HL-60 (cell line): ENCODE data around the gene TAGAP.

Source experiments
- DNase-seq, 2 experiments: peaks; one replicate each; pipeline ENCODE4 v3.0.0-alpha.2; 2010 to 2020; ENCODE audit warnings: low read depth in 1 of 2, low spot score in 1 of 2
- H3K27ac ChIP-seq: fragments of 250-450 bp; sonication (Bioruptor Pico); replicated peaks from 2 replicates; pipeline ENCODE4 v1.5.1; 2020; ENCODE audit warnings: mild to moderate bottlenecking, moderate library complexity
- H3K27me3 ChIP-seq: fragments of 250-450 bp; sonication (Bioruptor Pico); 2 replicates; pipeline ENCODE4 v1.5.1; 2021; ENCODE audit warnings: mild to moderate bottlenecking, moderate library complexity; ENCODE audit not compliant: insufficient read depth, poor library complexity, severe bottlenecking
- H3K4me3 ChIP-seq: replicated peaks from 2 replicates; pipeline ENCODE4 v1.5.1; 2011; ENCODE audit warnings: mild to moderate bottlenecking, control low read depth, low read length; ENCODE audit not compliant: insufficient read depth
- GABPA ChIP-seq: IDR thresholded peaks from 2 replicates; pipeline ENCODE4 v1.6.1; 2012; ENCODE audit warnings: low read depth
- POLR2AphosphoS5 ChIP-seq: IDR thresholded peaks from 2 replicates; pipeline ENCODE4 v1.6.1; 2012; ENCODE audit warnings: low read depth
- REST ChIP-seq: IDR thresholded peaks from 2 replicates; pipeline ENCODE4 v1.6.1; 2012; ENCODE audit warnings: low read depth; ENCODE audit not compliant: insufficient replicate concordance
- SPI1 ChIP-seq: IDR thresholded peaks from 2 replicates; pipeline ENCODE4 v1.6.1; 2012; ENCODE audit warnings: low read depth, mild to moderate bottlenecking, borderline replicate concordance
- TF ChIP-seq, protein P1 (sequence below): IDR thresholded peaks from one replicate; pipeline ENCODE4 v1.5.1; 2011; ENCODE audit warnings: low read length, control low read depth, inconsistent platforms; ENCODE audit not compliant: insufficient read depth

TAGAP gene

GRCh38 chr6:159071843-159072769 is 27.3 kb upstream of the TAGAP start:
- H3K27ac ChIP-seq: no peak overlapping the region
- H3K27me3 ChIP-seq: no peaks in the 10 kb centered on the region
- TF ChIP-seq, protein P1, sequence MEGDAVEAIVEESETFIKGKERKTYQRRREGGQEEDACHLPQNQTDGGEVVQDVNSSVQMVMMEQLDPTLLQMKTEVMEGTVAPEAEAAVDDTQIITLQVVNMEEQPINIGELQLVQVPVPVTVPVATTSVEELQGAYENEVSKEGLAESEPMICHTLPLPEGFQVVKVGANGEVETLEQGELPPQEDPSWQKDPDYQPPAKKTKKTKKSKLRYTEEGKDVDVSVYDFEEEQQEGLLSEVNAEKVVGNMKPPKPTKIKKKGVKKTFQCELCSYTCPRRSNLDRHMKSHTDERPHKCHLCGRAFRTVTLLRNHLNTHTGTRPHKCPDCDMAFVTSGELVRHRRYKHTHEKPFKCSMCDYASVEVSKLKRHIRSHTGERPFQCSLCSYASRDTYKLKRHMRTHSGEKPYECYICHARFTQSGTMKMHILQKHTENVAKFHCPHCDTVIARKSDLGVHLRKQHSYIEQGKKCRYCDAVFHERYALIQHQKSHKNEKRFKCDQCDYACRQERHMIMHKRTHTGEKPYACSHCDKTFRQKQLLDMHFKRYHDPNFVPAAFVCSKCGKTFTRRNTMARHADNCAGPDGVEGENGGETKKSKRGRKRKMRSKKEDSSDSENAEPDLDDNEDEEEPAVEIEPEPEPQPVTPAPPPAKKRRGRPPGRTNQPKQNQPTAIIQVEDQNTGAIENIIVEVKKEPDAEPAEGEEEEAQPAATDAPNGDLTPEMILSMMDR: no peak
- TF ChIP-seq REST (no peak), GABPA (no peak), SPI1 (no peak), POLR2AphosphoS5 (no peak)
- DNase-seq: no peak
- H3K4me3 ChIP-seq: no peak overlapping the region

GRCh38 chr6:159068904-159069578 is 24.2 kb upstream of the TAGAP start:
- Histone ChIP-seq H3K27me3 (no peaks in the 10 kb centered on the region), H3K4me3 (no peak overlapping the region), H3K27ac (peak overlapping the region; percentile 31; the same call in 1 of the 2 replicates)
- TF ChIP-seq SPI1 (peak; percentile 59; the same call in 1 of the 2 replicates), GABPA (no peak)
- peak in 1 of 2 experiments; percentile 73 for DNase-seq

- H3K4me3 ChIP-seq: no peak overlapping the region
- H3K27ac ChIP-seq: no peak overlapping the region
- no peaks in the 10 kb centered on the region for H3K27me3 ChIP-seq
- DNase-seq: peak; percentile 66 to 82
- TF ChIP-seq POLR2AphosphoS5 (0 out of 2 replicates have a peak, but pooled peaks have one; percentile 35), REST (no peak)
Measured at GRCh38 chr6:159067334-159067733, 22.5 kb upstream of the TAGAP start.

DNA sequence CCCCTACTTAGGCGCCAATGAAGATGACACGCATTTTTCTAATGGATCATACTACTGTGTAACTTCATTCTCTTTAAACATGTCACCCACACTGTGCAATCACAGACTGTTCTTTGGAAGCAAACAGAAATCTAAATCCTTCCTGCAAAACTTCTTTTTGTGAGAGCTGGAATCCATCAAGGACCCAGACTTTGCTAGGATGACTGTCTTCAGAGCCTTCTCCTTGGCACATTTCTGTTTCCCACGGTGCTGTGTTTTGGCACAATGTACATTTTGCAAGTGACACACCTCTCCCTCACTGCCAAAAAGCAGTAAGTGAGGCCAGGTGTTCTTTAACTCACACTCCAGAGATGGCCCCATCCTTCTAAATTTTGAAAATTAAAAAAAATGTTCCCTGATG is 21.7 kb upstream of the TAGAP start:
- no peaks in the 10 kb centered on the region for H3K27me3 ChIP-seq

More for the DNA sequence above, 21.7 kb upstream of the TAGAP start:
- Histone ChIP-seq H3K4me3 (no peak overlapping the region), H3K27ac (no peak overlapping the region)
- no peak for DNase-seq
- TF ChIP-seq REST (no peak), POLR2AphosphoS5 (no peak), GABPA (no peak), SPI1 (no peak)
- TF ChIP-seq, protein P1: no peak
